Uterus (tissue), 4 donors: Measurements from ENCODE around the gene RTRAF. TPM values are rescaled to one million over a fixed set of nuclear protein-coding genes. Genes with fewer than 3 reads are reported as not detected.

Source experiments
- DNase-seq, 2 donors: peaks; one replicate each; pipeline ENCODE4 v3.0.0-alpha.2; 2019 to 2020
- H3K27ac ChIP-seq, 2 donors: fragments of 200-600 bp; sonication (generic); 1 replicate in 1 of 2; 2 replicates in 1 of 2; pipeline ENCODE4 v1.5.1; 2016 to 2018
- H3K27me3 ChIP-seq, 2 donors: fragments of 200-600 bp; sonication (generic); one replicate each; pipeline ENCODE4 v1.5.1; 2018 to 2019; ENCODE audit warnings: control low read depth in 1 of 2
- H3K36me3 ChIP-seq, 2 donors: fragments of 200-600 bp; sonication (generic); one replicate each; pipeline ENCODE4 v1.5.1; 2019; ENCODE audit warnings: control low read depth in 1 of 2
- H3K4me1 ChIP-seq, 2 donors: fragments of 200-600 bp; sonication (generic); one replicate each; pipeline ENCODE4 v1.5.1; 2018 to 2019; ENCODE audit warnings: control low read depth in 1 of 2
- H3K4me3 ChIP-seq, 2 donors: fragments of 200-600 bp; sonication (generic); 1 replicate in 1 of 2; 2 replicates in 1 of 2; pipeline ENCODE4 v1.5.1; 2018 to 2019; ENCODE audit warnings: mild to moderate bottlenecking in 1 of 2
- H3K9me3 ChIP-seq, 2 donors: fragments of 200-600 bp; sonication (generic); one replicate each; pipeline ENCODE4 v1.5.1; 2019; ENCODE audit warnings: control low read depth in 1 of 2
- POLR2A ChIP-seq, 2 donors: fragments of 450-650 bp; IDR thresholded peaks; one replicate each; pipeline ENCODE4 v1.6.1; 2016; ENCODE audit warnings: antibody characterized with exemption in 2 of 2, mild to moderate bottlenecking in 1 of 2, moderate library complexity in 1 of 2
- intact Hi-C: fragments of 100-400 bp; cut with DNase I; formaldehyde crosslinking; loops from one replicate; pipeline ENCODE4 v1.15.1; 2023; ENCODE audit warnings: low total_unique reads
- total RNA-seq, 4 donors: library from RNA; depleted of rRNA in 3 of 4; stranded (reverse); fragments of >200 nt in 3 of 4; gene quantifications; one replicate each; pipeline versions ENCODE4 v1.1.0 to v1.2.4, GENCODE V29; 2014 to 2023
- TF ChIP-seq, protein P1 (sequence below), 4 experiments: fragments of 200-600 bp in 2 of 4; fragments of 450-650 bp in 2 of 4; sonication (generic) in 2 of 4; IDR thresholded peaks; one replicate each; pipeline ENCODE4 v1.5.1; 2016 to 2019; ENCODE audit warnings: antibody characterized with exemption in 4 of 4, mild to moderate bottlenecking in 2 of 4, moderate library complexity in 1 of 4
- donor health status: DM: yes; HTN: yes; CAD: no.

RTRAF gene
- 100 to 1,000 TPM in 1 of 4 donors, 10 to 100 TPM in 3; 21.8 to 129 (median 44.4) TPM for total RNA-seq

DNA sequence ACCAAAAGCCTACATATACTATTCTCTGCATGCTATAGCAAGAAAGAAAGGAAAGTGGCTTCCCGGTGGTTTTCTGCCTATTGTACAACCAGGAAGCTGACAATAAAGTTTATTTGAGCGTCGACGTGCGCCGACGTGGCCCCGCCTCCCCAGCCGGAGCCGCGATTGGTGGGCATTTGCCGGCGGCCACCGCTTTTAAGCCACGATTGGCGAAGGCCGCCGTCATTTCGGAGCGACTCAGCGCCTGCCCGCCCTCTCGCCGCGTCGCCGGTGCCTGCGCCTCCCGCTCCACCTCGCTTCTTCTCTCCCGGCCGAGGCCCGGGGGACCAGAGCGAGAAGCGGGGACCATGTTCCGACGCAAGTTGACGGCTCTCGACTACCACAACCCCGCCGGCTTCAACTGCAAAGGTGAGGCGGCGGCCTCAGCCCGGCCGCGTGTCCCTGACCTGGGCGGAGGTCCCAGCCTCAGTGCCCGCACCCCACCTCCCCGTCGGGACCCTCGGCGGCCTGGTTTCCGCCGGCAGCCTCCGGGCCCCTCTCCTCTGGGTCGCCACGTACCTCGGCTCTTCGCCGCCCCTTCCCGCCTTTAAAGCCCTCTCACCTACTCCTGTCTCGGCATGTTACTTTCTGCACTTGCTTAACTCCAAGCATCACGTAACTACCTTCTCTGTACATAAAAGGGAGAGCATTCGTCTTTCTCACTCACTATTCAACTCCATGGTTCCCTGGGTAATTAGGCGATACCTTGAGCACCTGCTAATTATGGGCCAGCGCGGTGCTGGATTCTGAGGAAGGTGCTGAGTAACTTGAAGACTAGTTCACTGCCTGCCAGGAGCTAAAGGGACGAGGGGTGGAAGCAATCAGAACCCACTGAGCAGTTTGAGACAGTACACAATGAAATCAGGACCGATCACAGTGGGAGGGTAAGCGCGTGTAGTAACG is at the start of gene RTRAF:
Gene RTRAF (plus strand): TSS at position 254 of the 942 bp plus-strand sequence. CDS start 94 bp downstream, at position 348.
- peaks cover 0 to 6% of the 10 kb centered on the region in 2 donors for H3K4me1 ChIP-seq

DNA sequence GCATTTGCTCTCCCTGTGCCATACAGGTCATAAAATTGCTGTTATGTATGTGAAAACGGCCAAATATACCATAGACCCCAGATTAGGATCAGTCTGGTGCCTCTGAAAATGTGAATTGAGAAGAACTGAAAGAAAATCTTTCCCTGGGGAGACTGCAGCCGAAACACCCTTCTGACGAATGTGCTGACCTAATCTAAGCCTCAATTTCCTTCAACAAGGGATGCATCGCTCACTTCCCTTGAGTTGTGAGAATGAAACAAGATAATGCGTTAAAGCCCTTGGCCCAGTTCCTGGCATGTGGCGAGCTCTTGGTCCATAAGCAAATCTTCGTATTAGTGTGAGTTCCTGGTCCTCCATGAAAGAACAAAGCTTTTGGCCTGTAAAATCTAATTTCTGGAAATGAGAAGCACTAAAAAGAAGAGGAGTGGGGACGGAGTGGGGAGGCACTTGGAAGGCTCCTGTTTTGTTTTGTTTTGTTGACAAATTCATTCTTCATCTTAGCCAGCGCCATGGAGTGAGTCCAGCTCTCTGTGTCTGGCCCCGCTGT is 49.5 kb upstream of the RTRAF start:
- Histone ChIP-seq H3K36me3 (no peaks in the 10 kb centered on the region), H3K27me3 (no peaks in the 10 kb centered on the region), H3K9me3 (no peaks in the 10 kb centered on the region), H3K4me1 (no peaks in the 10 kb centered on the region), H3K27ac (peak overlapping the region; percentile 53 to 70), H3K4me3 (no peak overlapping the region)
- intact Hi-C loops: no loop called here
- peak; percentile 38 to 48 for DNase-seq
- TF ChIP-seq POLR2A (IDR thresholded peaks at IDR 0.05): no peak
- TF ChIP-seq, protein P1, sequence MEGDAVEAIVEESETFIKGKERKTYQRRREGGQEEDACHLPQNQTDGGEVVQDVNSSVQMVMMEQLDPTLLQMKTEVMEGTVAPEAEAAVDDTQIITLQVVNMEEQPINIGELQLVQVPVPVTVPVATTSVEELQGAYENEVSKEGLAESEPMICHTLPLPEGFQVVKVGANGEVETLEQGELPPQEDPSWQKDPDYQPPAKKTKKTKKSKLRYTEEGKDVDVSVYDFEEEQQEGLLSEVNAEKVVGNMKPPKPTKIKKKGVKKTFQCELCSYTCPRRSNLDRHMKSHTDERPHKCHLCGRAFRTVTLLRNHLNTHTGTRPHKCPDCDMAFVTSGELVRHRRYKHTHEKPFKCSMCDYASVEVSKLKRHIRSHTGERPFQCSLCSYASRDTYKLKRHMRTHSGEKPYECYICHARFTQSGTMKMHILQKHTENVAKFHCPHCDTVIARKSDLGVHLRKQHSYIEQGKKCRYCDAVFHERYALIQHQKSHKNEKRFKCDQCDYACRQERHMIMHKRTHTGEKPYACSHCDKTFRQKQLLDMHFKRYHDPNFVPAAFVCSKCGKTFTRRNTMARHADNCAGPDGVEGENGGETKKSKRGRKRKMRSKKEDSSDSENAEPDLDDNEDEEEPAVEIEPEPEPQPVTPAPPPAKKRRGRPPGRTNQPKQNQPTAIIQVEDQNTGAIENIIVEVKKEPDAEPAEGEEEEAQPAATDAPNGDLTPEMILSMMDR (IDR thresholded peaks at IDR 0.05): no peak

More for the DNA sequence above, at the start of gene RTRAF:
- H3K27me3 ChIP-seq: no peaks in the 10 kb centered on the region
- peak within 1 kb of the TSS; percentile 87 for H3K27ac ChIP-seq
- peak; percentile 91 to 93 for DNase-seq
- intact Hi-C loops: no loop called here
- no peaks in the 10 kb centered on the region for H3K36me3 ChIP-seq
- TF ChIP-seq, protein P1 (IDR thresholded peaks at IDR 0.05): peak in 1 of 4 experiments; percentile 16
- TF ChIP-seq POLR2A (IDR thresholded peaks at IDR 0.05): peak; percentile 58 to 85
- H3K9me3 ChIP-seq: no peaks in the 10 kb centered on the region
- peak within 1 kb of the TSS; percentile 95 to 96 for H3K4me3 ChIP-seq

DNA sequence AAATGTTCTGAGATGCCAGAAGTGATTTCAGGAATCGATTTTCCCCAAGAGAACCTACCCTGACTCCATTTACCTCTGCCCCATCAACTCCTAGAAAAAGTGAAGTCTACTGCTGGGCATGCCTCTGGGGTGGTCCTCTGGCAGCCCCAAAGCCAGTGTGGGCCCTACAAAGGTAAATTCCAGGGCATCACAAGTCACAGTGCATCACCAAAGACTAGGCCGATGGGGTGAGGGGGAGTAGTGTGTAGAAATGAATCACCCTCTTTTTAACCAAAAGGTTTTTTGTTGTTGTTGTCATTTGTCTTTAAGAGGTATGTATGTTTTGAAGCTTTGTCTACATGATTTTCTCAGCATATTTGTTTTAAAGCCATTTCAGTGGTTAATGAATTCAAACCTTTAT is 46.4 kb upstream of the RTRAF start:
- Histone ChIP-seq H3K9me3 (no peaks in the 10 kb centered on the region), H3K36me3 (no peaks in the 10 kb centered on the region), H3K4me3 (no peak overlapping the region), H3K27me3 (no peaks in the 10 kb centered on the region), H3K4me1 (no peaks in the 10 kb centered on the region), H3K27ac (no peak overlapping the region)
- TF ChIP-seq POLR2A (IDR thresholded peaks at IDR 0.05): no peak
- TF ChIP-seq, protein P1 (IDR thresholded peaks at IDR 0.05): no peak
- intact Hi-C loops: no loop called here
- DNase-seq: no peak

DNA sequence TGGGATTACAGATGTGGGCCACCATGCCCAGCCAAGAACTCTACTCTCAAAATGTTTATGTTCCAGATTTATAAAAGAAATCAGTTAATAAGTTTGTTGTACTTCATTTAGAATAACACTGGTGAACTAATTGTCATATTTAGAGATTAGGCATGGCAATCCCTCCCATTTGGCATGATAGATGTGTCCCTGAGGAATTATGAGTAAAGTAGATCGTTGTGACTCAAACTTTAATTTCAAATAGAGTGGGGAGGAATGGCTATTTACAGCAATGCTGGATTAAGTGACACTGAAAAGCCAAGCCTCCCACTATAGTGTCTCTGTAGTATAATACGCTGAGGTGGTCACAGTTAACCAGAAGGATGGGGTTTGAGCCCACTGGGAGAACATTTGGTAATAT is 39.3 kb upstream of the RTRAF start:
- Histone ChIP-seq H3K4me1 (no peaks in the 10 kb centered on the region), H3K36me3 (no peaks in the 10 kb centered on the region), H3K27ac (no peak overlapping the region), H3K27me3 (no peaks in the 10 kb centered on the region), H3K4me3 (no peak overlapping the region), H3K9me3 (no peaks in the 10 kb centered on the region)
- no peak for TF ChIP-seq POLR2A (IDR thresholded peaks at IDR 0.05)
- TF ChIP-seq, protein P1 (IDR thresholded peaks at IDR 0.05): no peak
- no peak for DNase-seq
- intact Hi-C loops: no loop called here

DNA sequence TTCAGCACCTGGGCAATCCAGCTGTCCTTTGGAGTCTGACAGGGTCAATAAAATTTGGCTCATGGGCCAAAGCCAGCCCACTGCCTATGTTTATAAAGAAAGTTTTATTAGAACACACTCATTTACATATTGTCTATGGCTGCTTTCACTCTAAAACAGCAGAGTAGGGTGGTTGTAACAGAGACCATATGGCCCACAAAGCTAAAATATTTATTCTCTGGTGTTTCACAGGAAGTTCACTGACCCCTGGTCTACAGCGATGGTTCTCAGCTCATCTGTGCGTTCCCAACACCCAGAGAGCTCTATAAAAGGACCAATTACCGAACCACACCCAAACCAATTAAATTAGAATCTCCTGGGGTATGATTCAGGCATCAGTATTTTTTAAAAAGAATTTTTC is 37.7 kb upstream of the RTRAF start:
- Histone ChIP-seq H3K27me3 (no peaks in the 10 kb centered on the region), H3K4me1 (no peaks in the 10 kb centered on the region), H3K9me3 (no peaks in the 10 kb centered on the region), H3K4me3 (no peak overlapping the region), H3K36me3 (peaks cover 0 to 2% of the 10 kb centered on the region in 2 donors), H3K27ac (no peak overlapping the region)
- intact Hi-C loops: no loop called here
- DNase-seq: no peak
- TF ChIP-seq POLR2A (IDR thresholded peaks at IDR 0.05): no peak
- TF ChIP-seq, protein P1 (IDR thresholded peaks at IDR 0.05): no peak
